Heart right ventricle (tissue), 16 donors: ENCODE measurements around the gene ABR. TPM values are rescaled to one million over a fixed set of nuclear protein-coding genes. Genes with fewer than 3 reads are reported as not detected.
A peak's percentile ranks its signal among the peaks of the same experiment; 100 is the strongest.

Experiments used
- ATAC-seq, 8 donors: fragments of 200-7000 bp; cut with Tn5 transposase; one replicate each; pipeline ENCODE4 v1.9.1; 2020; ENCODE audit warnings: mild to moderate bottlenecking in 8 of 8, moderate library complexity in 8 of 8, moderate number of reproducible peaks in 1 of 8
- DNase-seq, 2 donors: peaks; one replicate each; pipeline ENCODE4 v3.0.0-alpha.2; 2020
- H3K27ac ChIP-seq, 10 donors: fragments of 200-600 bp; sonication (generic) in 2 of 10; one replicate each; pipeline versions ENCODE4 v1.5.0 to v1.8.0; 2020 to 2022; ENCODE audit warnings: mild to moderate bottlenecking in 3 of 10
- H3K27me3 ChIP-seq, 7 donors: fragments of 200-600 bp; one replicate each; pipeline ENCODE4 v1.8.0; 2021 to 2022; ENCODE audit warnings: mild to moderate bottlenecking in 2 of 7
- H3K36me3 ChIP-seq, 9 donors: fragments of 200-600 bp; sonication (generic) in 1 of 9; one replicate each; pipeline versions ENCODE4 v1.5.0 to v1.8.0; 2020 to 2022; ENCODE audit warnings: mild to moderate bottlenecking in 2 of 9
- H3K4me1 ChIP-seq, 9 donors: fragments of 200-600 bp; sonication (generic) in 1 of 9; one replicate each; pipeline versions ENCODE4 v1.5.0 to v1.8.0; 2020 to 2022; ENCODE audit warnings: mild to moderate bottlenecking in 4 of 9
- H3K4me3 ChIP-seq, 10 donors: fragments of 200-600 bp; sonication (generic) in 2 of 10; one replicate each; pipeline versions ENCODE4 v1.5.0 to v1.8.0; 2020 to 2022; ENCODE audit warnings: mild to moderate bottlenecking in 7 of 10, moderate library complexity in 2 of 10
- H3K9me3 ChIP-seq, 11 donors: fragments of 200-600 bp in 10 of 11; sonication (generic) in 2 of 11; one replicate each; pipeline versions ENCODE4 v1.5.0 to v1.8.0; 2013 to 2022; ENCODE audit warnings: mild to moderate bottlenecking in 2 of 11, control low read depth in 1 of 11, moderate library complexity in 1 of 11
- CTCF ChIP-seq, 9 donors: fragments of 200-600 bp; sonication (generic) in 2 of 9; IDR thresholded peaks; one replicate each; pipeline versions ENCODE4 v1.5.0 to v1.8.0; 2021 to 2022; ENCODE audit warnings: antibody characterized with exemption in 9 of 9, mild to moderate bottlenecking in 5 of 9, moderate library complexity in 1 of 9
- WGBS, 2 donors: extraction: QIAGEN DNeasy Blood & Tissue Kit; methylation state at CpG; one replicate each; pipeline ENCODE4 v1.1.7; 2013; ENCODE audit warnings: inconsistent platforms in 1 of 2; 5-methylcytosine and 5-hydroxymethylcytosine counted together
- intact Hi-C, 10 donors: fragments of 100-400 bp; cut with DNase I; formaldehyde crosslinking; loops; one replicate each; pipeline versions ENCODE4 v1.11.1 to v1.14.2; 2022
- polyA plus RNA-seq, 2 donors: library from polyadenylated mRNA; stranded (reverse); fragments of 200-250 nt; gene quantifications; one replicate each; pipeline ENCODE4 v1.2.3, GENCODE V29; 2013
- total RNA-seq, 10 donors: library from RNA; stranded (reverse); fragmentation: NEBNext Ultra II Directional in 3 of 10; extraction: Animal tissue kit (Norgen Biotek cat#: 25700) in 3 of 10; gene quantifications; one replicate each; pipeline versions ENCODE4 v1.2.1 to v1.2.4, GENCODE V29; 2021 to 2023
- donor health status: Arrhythmogenic right ventricular cardiomyopathy.
- donor health status: ischemic (EF 13 %, LVEDD 7.1; RV severe dilation, severe dysfunction).
- donor health status: healthy with polysubstance abuse.
- donor health status: DM: no; HTN: yes; CAD: no.
- donor health status: DM: no; HTN: no; CAD: no.
- donor health status: ischemic (EF 25% LVEDD 6.9; RV normal size, moderate dysfunction).
- donor health status: ischemic (EF 25% LVEDD 5.7; RV mildly dilated, moderate dysfunction).
- donor health status: healthy.
- donor health status: DM: yes; HTN: yes; CAD: no.
- donor health status: Ischemic cardiomyopathy.
- donor health status: ischemic (EF 35%, LVEDD 5.7; RV mildly dilated, moderate dysfunction).
- donor health status: nonischemic (EF 11% LVEDD 7.7; RV severe dilation, severe dysfunction).
- donor health status: DM: yes; HTN: yes; CAD: no.
- donor health status: PGD.
- donor health status: ischemic (EF 29% LVEDD 5.4; RV normal size, mild dysfunction).
- donor health status: nonischemic (EF 23%, LVEDD 6.1; RV moderate dilation, normal function).

ABR gene
- total and polyA plus RNA-seq, 12 donors = 49.1 to 173 (median 143) TPM

DNA sequence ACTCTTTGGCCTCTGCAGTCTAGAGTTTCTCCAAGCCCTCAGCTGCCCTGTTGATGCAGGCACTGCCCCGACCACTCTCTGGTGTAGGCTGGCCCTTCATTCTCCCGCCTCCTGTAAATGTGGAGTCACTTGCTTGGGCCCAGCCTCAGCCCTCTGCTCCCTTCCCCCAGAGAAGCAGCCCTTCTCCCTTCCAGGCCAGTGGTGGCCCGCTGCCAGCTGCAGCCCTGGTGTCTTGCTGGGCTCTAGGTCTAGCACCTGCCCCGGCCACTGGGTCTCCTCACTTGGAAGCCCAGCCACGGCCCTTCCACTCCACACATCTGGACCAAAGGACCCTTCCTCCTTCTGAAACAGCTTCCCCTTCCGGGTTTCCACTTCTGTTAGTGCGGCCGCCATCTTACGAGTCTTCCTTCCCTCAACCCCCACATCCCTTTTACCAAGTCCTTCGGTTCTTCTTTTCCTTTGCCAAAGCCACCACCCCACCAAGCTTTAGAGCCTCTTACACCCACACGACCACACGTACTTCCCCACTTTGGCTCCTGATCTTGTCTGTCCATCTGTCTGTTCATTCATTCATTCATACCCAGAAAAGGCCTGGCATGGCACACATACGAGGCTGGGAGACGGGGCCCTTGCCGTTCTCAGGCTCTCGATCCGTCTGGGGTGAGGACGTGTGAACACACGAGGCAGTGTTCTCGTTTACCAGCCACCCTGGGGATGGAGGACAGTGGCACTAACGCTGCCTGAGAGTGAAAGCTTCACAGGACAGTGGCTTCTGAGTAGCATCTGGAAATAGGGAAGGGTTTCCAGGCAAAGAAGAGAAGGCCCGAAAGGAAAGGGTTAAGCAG lies 68.0 kb downstream of the ABR start:
- Histone ChIP-seq H3K27me3 (no peaks in the 10 kb centered on the region), H3K36me3 (peaks cover 0 to 3% (median 0%) of the 10 kb centered on the region in 9 donors), H3K9me3 (no peaks in the 10 kb centered on the region), H3K4me1 (peaks cover 33 to 82% (median 61%) of the 10 kb centered on the region in 9 donors), H3K27ac (peak overlapping the region; percentile 83 to 98 (median 96)), H3K4me3 (no peak overlapping the region)
- no peak for TF ChIP-seq CTCF (IDR thresholded peaks at IDR 0.05)
- 73 to 75% methylated on average over 22 of the region's 22 CpGs for WGBS, 2 donors
- DNase-seq (peak; percentile 56 to 70), ATAC-seq (peak in 3 of 8 donors; percentile 0 to 4 (median 4))
- intact Hi-C loops = no loop called here

DNA sequence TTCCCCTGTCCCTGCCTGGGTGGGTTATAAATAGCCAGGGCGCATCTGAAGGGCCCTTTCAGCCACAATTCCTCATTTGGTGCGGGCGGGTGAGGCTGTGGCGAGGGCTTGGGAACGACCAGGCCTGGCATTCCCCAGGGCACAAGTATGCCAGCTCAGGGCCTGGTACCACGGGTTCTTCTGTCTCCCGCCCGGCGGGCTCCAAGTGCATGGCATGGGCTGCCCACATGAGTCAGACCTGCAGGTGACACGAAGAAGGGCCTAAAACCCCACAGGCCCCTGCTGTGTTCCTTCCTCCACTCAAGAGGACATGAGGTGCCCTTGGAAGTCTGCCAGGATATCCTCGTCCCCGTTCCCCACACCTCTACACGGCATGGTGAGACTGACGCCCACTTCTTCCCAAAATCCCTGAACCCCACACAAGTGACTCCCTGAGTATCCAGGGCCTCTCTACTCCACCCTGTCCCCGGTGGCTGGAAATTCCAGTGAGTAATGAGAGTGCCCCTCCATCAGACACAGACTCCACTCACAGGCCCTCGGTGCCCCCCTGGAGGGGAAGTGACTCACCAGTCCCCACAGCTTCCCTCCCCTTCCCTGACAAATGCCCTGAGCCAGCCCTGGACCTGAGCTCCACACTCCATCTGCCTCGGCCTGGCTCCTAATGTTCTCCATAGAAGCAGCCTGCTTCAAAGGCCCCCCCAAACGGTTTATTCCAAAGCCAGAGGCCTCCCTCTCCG lies 68.8 kb downstream of the ABR start:
- Histone ChIP-seq H3K4me3 (no peak overlapping the region), H3K36me3 (peaks cover 0 to 4% (median 0%) of the 10 kb centered on the region in 9 donors), H3K4me1 (peaks cover 33 to 89% (median 68%) of the 10 kb centered on the region in 9 donors), H3K9me3 (no peaks in the 10 kb centered on the region), H3K27me3 (no peaks in the 10 kb centered on the region), H3K27ac (peak overlapping the region; percentile 83 to 98 (median 96))
- peak; percentile 60 to 73 for DNase-seq
- peak; percentile 5 to 58 (median 48) for ATAC-seq
- 36 to 42% methylated on average over 19 of the region's 19 CpGs for WGBS, 2 donors
- TF ChIP-seq CTCF (IDR thresholded peaks at IDR 0.05) = peak in 1 of 9 donors; percentile 5
- intact Hi-C loops = no loop called here

- Histone ChIP-seq H3K9me3 (no peaks in the 10 kb centered on the region), H3K27me3 (no peaks in the 10 kb centered on the region), H3K36me3 (peaks cover 0 to 4% (median 0%) of the 10 kb centered on the region in 9 donors), H3K4me3 (no peak overlapping the region), H3K27ac (peak overlapping the region; percentile 83 to 98 (median 96)), H3K4me1 (peaks cover 36 to 89% (median 71%) of the 10 kb centered on the region in 9 donors)
- no peak for TF ChIP-seq CTCF (IDR thresholded peaks at IDR 0.05)
- intact Hi-C loops = no loop called here
- 23 to 25% methylated on average over 3 of the region's 3 CpGs for WGBS, 2 donors
- ATAC-seq = peak in 1 of 8 donors; percentile 1
- no peak for DNase-seq
Observed at GRCh38 chr17:1110541-1110861, 69.3 kb downstream of the ABR start.
